H9 (cell line): ENCODE measurements around the gene UNK. TPM values are rescaled to one million over a fixed set of nuclear protein-coding genes. Genes with fewer than 3 reads are reported as not detected.
A peak's percentile ranks its signal among the peaks of the same experiment; 100 is the strongest.

Experiments used
- DNase-seq: peaks from one replicate; pipeline ENCODE4 v3.0.0-alpha.2; 2017
- H2AFZ ChIP-seq: one replicate; pipeline ENCODE4 v1.6.1; 2013; ENCODE audit warnings: mild to moderate bottlenecking, low read length, control low read depth, moderate library complexity
- H2AK5ac ChIP-seq: 2 replicates; pipeline ENCODE4 v1.6.1; 2013; ENCODE audit warnings: low read length, control low read depth, mixed read lengths; ENCODE audit not compliant: insufficient read length
- H2BK120ac ChIP-seq: one replicate; pipeline ENCODE4 v1.6.1; 2013; ENCODE audit warnings: low read depth, mild to moderate bottlenecking, low read length, control low read depth, inconsistent platforms; ENCODE audit not compliant: poor library complexity, severe bottlenecking
- H2BK12ac ChIP-seq: 2 replicates; pipeline ENCODE4 v1.6.1; 2013; ENCODE audit warnings: low read length, control low read depth, mixed read lengths, low read depth; ENCODE audit not compliant: insufficient read length
- H2BK15ac ChIP-seq: 2 replicates; pipeline ENCODE4 v1.6.1; 2013; ENCODE audit warnings: low read depth, low read length, control low read depth
- H2BK20ac ChIP-seq: one replicate; pipeline ENCODE4 v1.6.1; 2013; ENCODE audit warnings: low read depth, mild to moderate bottlenecking, low read length, control low read depth, inconsistent platforms; ENCODE audit not compliant: poor library complexity, severe bottlenecking
- H2BK5ac ChIP-seq: 2 replicates; pipeline ENCODE4 v1.6.1; 2013; ENCODE audit warnings: low read length, control low read depth, mixed read lengths; ENCODE audit not compliant: insufficient read length
- H3K14ac ChIP-seq: 2 replicates; pipeline ENCODE4 v1.6.1; 2013; ENCODE audit warnings: low read length, control low read depth; ENCODE audit not compliant: insufficient read depth
- H3K18ac ChIP-seq: 2 replicates; pipeline ENCODE4 v1.6.1; 2013; ENCODE audit warnings: low read depth, mild to moderate bottlenecking, mixed read lengths, low read length, control low read depth; ENCODE audit not compliant: insufficient read length
- H3K23ac ChIP-seq: 2 replicates; pipeline ENCODE4 v1.6.1; 2013; ENCODE audit warnings: low read length, control low read depth, mixed read lengths, low read depth; ENCODE audit not compliant: insufficient read length
- H3K23me2 ChIP-seq: 2 replicates; pipeline ENCODE4 v1.6.1; 2013; ENCODE audit warnings: low read depth, mild to moderate bottlenecking, mixed read lengths, low read length, control low read depth; ENCODE audit not compliant: insufficient read length, poor library complexity, severe bottlenecking
- H3K27ac ChIP-seq: 2 replicates; pipeline ENCODE4 v1.5.1; 2013; ENCODE audit warnings: low read length, control low read depth, mixed read lengths, low read depth; ENCODE audit not compliant: insufficient read length
- H3K27me3 ChIP-seq: 2 replicates; pipeline ENCODE4 v1.6.1; 2013; ENCODE audit warnings: low read length, control low read depth, inconsistent platforms; ENCODE audit not compliant: insufficient read depth
- H3K4ac ChIP-seq: 2 replicates; pipeline ENCODE4 v1.6.1; 2013; ENCODE audit warnings: low read depth, mild to moderate bottlenecking, control low read depth, inconsistent platforms, low read length, moderate library complexity
- H3K4me1 ChIP-seq: 2 replicates; pipeline ENCODE4 v1.6.1; 2013; ENCODE audit warnings: low read length, control low read depth, inconsistent platforms; ENCODE audit not compliant: insufficient read depth
- H3K4me2 ChIP-seq: 2 replicates; pipeline ENCODE4 v1.6.1; 2013; ENCODE audit warnings: low read length, control low read depth, mixed read lengths; ENCODE audit not compliant: insufficient read length, insufficient read depth
- H3K56ac ChIP-seq: 2 replicates; pipeline ENCODE4 v1.6.1; 2013; ENCODE audit warnings: low read depth, mild to moderate bottlenecking, mixed read lengths, low read length, control low read depth; ENCODE audit not compliant: insufficient read length
- H3K79me1 ChIP-seq: 2 replicates; pipeline ENCODE4 v1.6.1; 2013; ENCODE audit warnings: low read depth, mild to moderate bottlenecking, moderate library complexity, low read length, control low read depth, inconsistent platforms; ENCODE audit not compliant: insufficient read depth, poor library complexity, severe bottlenecking
- H3K79me2 ChIP-seq: 2 replicates; pipeline ENCODE4 v1.6.1; 2013; ENCODE audit warnings: low read length, control low read depth, inconsistent platforms; ENCODE audit not compliant: insufficient read depth
- H3K9ac ChIP-seq: 2 replicates; pipeline ENCODE4 v1.6.1; 2013; ENCODE audit warnings: low read length, control low read depth, mixed read lengths; ENCODE audit not compliant: insufficient read length; ENCODE audit errors: extremely low read depth
- H3K9me3 ChIP-seq: one replicate; pipeline ENCODE4 v1.6.1; 2013; ENCODE audit warnings: low read depth, low read length, inconsistent platforms; ENCODE audit not compliant: control insufficient read depth
- H3T11ph ChIP-seq: one replicate; pipeline ENCODE4 v1.6.1; 2013; ENCODE audit warnings: mild to moderate bottlenecking, low read length, control low read depth, inconsistent platforms
- H4K20me1 ChIP-seq: one replicate; pipeline ENCODE4 v1.6.1; 2013; ENCODE audit not compliant: control insufficient read depth, insufficient read length, insufficient read depth
- H4K5ac ChIP-seq: 2 replicates; pipeline ENCODE4 v1.6.1; 2013; ENCODE audit warnings: low read depth, mild to moderate bottlenecking, mixed read lengths, low read length, control low read depth; ENCODE audit not compliant: insufficient read length
- H4K8ac ChIP-seq: replicated peaks from 2 replicates; pipeline ENCODE4 v1.6.1; 2013; ENCODE audit warnings: low read length, control low read depth, mixed read lengths, low read depth; ENCODE audit not compliant: insufficient read length
- H4K91ac ChIP-seq: 2 replicates; pipeline ENCODE4 v1.6.1; 2013; ENCODE audit warnings: low read depth, mild to moderate bottlenecking, moderate library complexity, mixed read lengths, low read length, control low read depth; ENCODE audit not compliant: insufficient read length
- H3K27ac Mint-ChIP-seq, 3 experiments: 2 replicates in 2 of 3; 3 replicates in 1 of 3; pipeline ENCODE4 v1.8.0; 2020 to 2021; ENCODE audit warnings: mixed read lengths in 3 of 3, mild to moderate bottlenecking in 1 of 3, moderate library complexity in 1 of 3
- H3K27me3 Mint-ChIP-seq: 2 replicates; pipeline ENCODE4 v1.8.0; 2021; ENCODE audit warnings: low read depth, mild to moderate bottlenecking, moderate library complexity, mixed read lengths
- H3K36me3 Mint-ChIP-seq, 3 experiments: 2 replicates in 2 of 3; 3 replicates in 1 of 3; pipeline ENCODE4 v1.8.0; 2020 to 2021; ENCODE audit warnings: low read depth in 3 of 3, mixed read lengths in 3 of 3; ENCODE audit not compliant: insufficient read depth in 1 of 3
- H3K4me1 Mint-ChIP-seq, 2 experiments: 2 replicates each; pipeline ENCODE4 v1.8.0; 2020; ENCODE audit warnings: mixed read lengths in 2 of 2
- H3K4me3 Mint-ChIP-seq, 2 experiments: 2 replicates in 1 of 2; 3 replicates in 1 of 2; pipeline ENCODE4 v1.8.0; 2020 to 2021; ENCODE audit warnings: mild to moderate bottlenecking in 2 of 2, mixed read lengths in 2 of 2, moderate library complexity in 1 of 2
- H3K9me3 Mint-ChIP-seq, 2 experiments: 2 replicates in 1 of 2; 3 replicates in 1 of 2; pipeline ENCODE4 v1.8.0; 2020; ENCODE audit warnings: mild to moderate bottlenecking in 2 of 2, mixed read lengths in 2 of 2, moderate library complexity in 1 of 2
- WGBS: extraction: QIAGEN DNeasy Blood & Tissue Kit; methylation state at CpG from one replicate; pipeline ENCODE4 v1.1.7; 2013; ENCODE audit warnings: missing lambda C conversion rate, low lambda C conversion rate, mixed read lengths; ENCODE audit not compliant: insufficient read length; ENCODE audit errors: extremely low coverage; 5-methylcytosine and 5-hydroxymethylcytosine counted together
- total RNA-seq: library from RNA; stranded (reverse); gene quantifications from 2 replicates; pipeline ENCODE4 v1.2.1, GENCODE V29; 2021
- TF ChIP-seq, protein P1 (sequence below): fragments of 200-600 bp; sonication (generic); conservative IDR thresholded peaks from 3 replicates; pipeline ENCODE4 v1.8.0; 2021; ENCODE audit warnings: antibody characterized with exemption, mild to moderate bottlenecking

The UNK gene
- total RNA-seq, 1 experiment from 2014 or later, result 36.4 TPM

- Mint-ChIP-seq H3K36me3 (no peaks in the 10 kb centered on the region), H3K9me3 (no peaks in the 10 kb centered on the region; a peak in 1 of 5 replicates), H3K27ac (no peak overlapping the region), H3K4me1 (peaks cover 9 to 12% of the 10 kb centered on the region in 2 experiments), H3K4me3 (peak overlapping the region in 1 of 2 experiments; percentile 65; a peak in 3 of 5 replicates), H3K27me3 (peaks cover 12% of the 10 kb centered on the region)
- Histone ChIP-seq H3K27me3 (no peaks in the 10 kb centered on the region), H2BK12ac (no peak overlapping the region), H3K18ac (no peak overlapping the region), H3K9me3 (no peaks in the 10 kb centered on the region), H4K5ac (no peak overlapping the region), H3K4me2 (no peak overlapping the region), H3K14ac (no peak overlapping the region), H2BK5ac (no peak overlapping the region), H3K9ac (no peak overlapping the region), H3K4me1 (no peaks in the 10 kb centered on the region; the same call in 1 of the 2 replicates), H3K23ac (no peak overlapping the region), H3K79me2 (no peaks in the 10 kb centered on the region), H2BK120ac (no peak overlapping the region), H3K79me1 (no peaks in the 10 kb centered on the region), H4K20me1 (no peaks in the 10 kb centered on the region), H4K8ac (no peak overlapping the region), H3K27ac (no peak overlapping the region), H2BK15ac (no peak overlapping the region), H3T11ph (no peak overlapping the region), H3K4ac (no peak overlapping the region), H3K56ac (no peak overlapping the region), H2AK5ac (no peak overlapping the region), H4K91ac (no peak overlapping the region), H2AFZ (no peak overlapping the region), H2BK20ac (no peak overlapping the region), H3K23me2 (peaks cover 3% of the 10 kb centered on the region)
- no CpG with 5 or more reads among the region's 19 CpGs for WGBS
- TF ChIP-seq, protein P1, sequence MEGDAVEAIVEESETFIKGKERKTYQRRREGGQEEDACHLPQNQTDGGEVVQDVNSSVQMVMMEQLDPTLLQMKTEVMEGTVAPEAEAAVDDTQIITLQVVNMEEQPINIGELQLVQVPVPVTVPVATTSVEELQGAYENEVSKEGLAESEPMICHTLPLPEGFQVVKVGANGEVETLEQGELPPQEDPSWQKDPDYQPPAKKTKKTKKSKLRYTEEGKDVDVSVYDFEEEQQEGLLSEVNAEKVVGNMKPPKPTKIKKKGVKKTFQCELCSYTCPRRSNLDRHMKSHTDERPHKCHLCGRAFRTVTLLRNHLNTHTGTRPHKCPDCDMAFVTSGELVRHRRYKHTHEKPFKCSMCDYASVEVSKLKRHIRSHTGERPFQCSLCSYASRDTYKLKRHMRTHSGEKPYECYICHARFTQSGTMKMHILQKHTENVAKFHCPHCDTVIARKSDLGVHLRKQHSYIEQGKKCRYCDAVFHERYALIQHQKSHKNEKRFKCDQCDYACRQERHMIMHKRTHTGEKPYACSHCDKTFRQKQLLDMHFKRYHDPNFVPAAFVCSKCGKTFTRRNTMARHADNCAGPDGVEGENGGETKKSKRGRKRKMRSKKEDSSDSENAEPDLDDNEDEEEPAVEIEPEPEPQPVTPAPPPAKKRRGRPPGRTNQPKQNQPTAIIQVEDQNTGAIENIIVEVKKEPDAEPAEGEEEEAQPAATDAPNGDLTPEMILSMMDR, result peak; percentile 35; the same call in 2 of the 3 replicates
- peak; percentile 35 for DNase-seq
Measured at GRCh38 chr17:75752802-75753513, 31.6 kb upstream of the UNK start.
